H1 (cell line): Measurements from ENCODE around the gene ABI1. TPM values are rescaled to one million over a fixed set of nuclear protein-coding genes. Genes with fewer than 3 reads are reported as not detected.

Experiments
- ASH2L ChIP-seq: fragments of 200-600, 300-600 bp; sonication (generic); IDR thresholded peaks from one replicate; pipeline ENCODE4 v1.7.1; 2017; ENCODE audit warnings: low read length
- CHD2 ChIP-seq: IDR thresholded peaks from 2 replicates; pipeline ENCODE4 v1.6.1; 2012; ENCODE audit warnings: low read length, improper control_type of control experiment
- CREB1 ChIP-seq: IDR thresholded peaks from 2 replicates; pipeline ENCODE4 v1.6.1; 2012; ENCODE audit warnings: inconsistent platforms
- GABPA ChIP-seq: IDR thresholded peaks from 2 replicates; pipeline ENCODE4 v1.6.1; 2011; ENCODE audit warnings: mild to moderate bottlenecking, low read length, moderate library complexity, borderline replicate concordance; ENCODE audit not compliant: insufficient read depth
- KDM4A ChIP-seq: IDR thresholded peaks from one replicate; pipeline ENCODE4 v1.7.1; 2012; ENCODE audit warnings: low read depth, mild to moderate bottlenecking, moderate library complexity, low read length, inconsistent platforms; ENCODE audit not compliant: severe bottlenecking
- NANOG ChIP-seq: IDR thresholded peaks from 2 replicates; pipeline ENCODE4 v1.6.1; 2011; ENCODE audit warnings: low read length, low read depth, mild to moderate bottlenecking, inconsistent platforms; ENCODE audit not compliant: insufficient read depth, poor library complexity, severe bottlenecking
- PHF8 ChIP-seq: fragments of 200-600 bp; sonication (generic); conservative IDR thresholded peaks from 2 replicates; pipeline ENCODE4 v1.7.1; 2012; ENCODE audit warnings: low read depth, mild to moderate bottlenecking, inconsistent platforms, low read length, moderate library complexity
- SAP30 ChIP-seq: fragments of 300-600 bp; sonication (generic); IDR thresholded peaks from 2 replicates; pipeline ENCODE4 v1.7.1; 2012; ENCODE audit warnings: low read length, moderate library complexity, mild to moderate bottlenecking, inconsistent platforms; ENCODE audit not compliant: insufficient read depth, insufficient replicate concordance
- SIRT6 ChIP-seq: IDR thresholded peaks from one replicate; pipeline ENCODE4 v1.7.1; 2012; ENCODE audit warnings: low read length, inconsistent platforms
- SP1 ChIP-seq: IDR thresholded peaks from 2 replicates; pipeline ENCODE4 v1.6.1; 2011; ENCODE audit warnings: low read depth, low read length
- YY1 ChIP-seq: IDR thresholded peaks from 2 replicates; pipeline ENCODE4 v1.6.1; 2011; ENCODE audit warnings: low read depth, mild to moderate bottlenecking, low read length
- polyA plus RNA-seq, 7 experiments: library from polyadenylated mRNA; depleted of rRNA in 3 of 7; stranded (reverse) in 5 of 7; unstranded in 2 of 7; fragments of >200 nt in 5 of 7; fragments of 200-250 nt in 2 of 7; gene quantifications; 1 replicate in 5 of 7; 2 replicates in 1 of 7; 4 replicates in 1 of 7; pipeline versions ENCODE4 v1.2.1 to v1.2.3, GENCODE V29; 2011 to 2013; ENCODE audit warnings: missing spikeins in 2 of 7, mixed read lengths in 2 of 7
- total RNA-seq: library from RNA; stranded (reverse); fragmentation: NEBNext Ultra II Directional; extraction: Animal tissue kit (Norgen Biotek cat#: 25700); gene quantifications from 2 replicates; pipeline ENCODE4 v1.2.1, GENCODE V29; 2021

The ABI1 gene
- total and polyA plus RNA-seq, 2 of the 8 experiments (the other 6 are each of a cell fraction or from before 2014, with no cell fraction given) = 35.4 to 37.0 TPM

- TF ChIP-seq KDM4A (peak; percentile 5), NANOG (no peak), PHF8 (no peak), YY1 (no peak), SIRT6 (no peak), SAP30 (peak; percentile 72), CHD2 (no peak), ASH2L (peak; percentile 88), GABPA (no peak), SP1 (no peak), CREB1 (no peak)
These were observed 162.7 kb downstream of the ABI1 start (continued) for GRCh38 chr10:26697922-26698608.
